HL-60 (cell line): ENCODE results near the gene SH3RF3.

Experiments used
- CTCF ChIP-seq: IDR thresholded peaks from one replicate; pipeline ENCODE4 v1.5.1; 2011; ENCODE audit warnings: low read length, control low read depth, inconsistent platforms; ENCODE audit not compliant: insufficient read depth
- POLR2AphosphoS5 ChIP-seq: IDR thresholded peaks from 2 replicates; pipeline ENCODE4 v1.6.1; 2012; ENCODE audit warnings: low read depth
- REST ChIP-seq: IDR thresholded peaks from 2 replicates; pipeline ENCODE4 v1.6.1; 2012; ENCODE audit warnings: low read depth; ENCODE audit not compliant: insufficient replicate concordance

GRCh38 chr2:109494351-109494750 is 365.3 kb downstream of the SH3RF3 start:
- TF ChIP-seq CTCF (no peak), POLR2AphosphoS5 (no peak), REST (no peak)
